ENCODE measurements around the gene CDC42EP1. TPM values are rescaled to one million over a fixed set of nuclear protein-coding genes. Genes with fewer than 3 reads are reported as not detected.
"Not testable (repeated sequence)": the region's sequence is repeated elsewhere in the genome, so short reads cannot be mapped to it uniquely, and the experiment has no call there.

The CDC42EP1 gene
- polyA plus RNA-seq, 1 donor: 50.3 TPM

DNA sequence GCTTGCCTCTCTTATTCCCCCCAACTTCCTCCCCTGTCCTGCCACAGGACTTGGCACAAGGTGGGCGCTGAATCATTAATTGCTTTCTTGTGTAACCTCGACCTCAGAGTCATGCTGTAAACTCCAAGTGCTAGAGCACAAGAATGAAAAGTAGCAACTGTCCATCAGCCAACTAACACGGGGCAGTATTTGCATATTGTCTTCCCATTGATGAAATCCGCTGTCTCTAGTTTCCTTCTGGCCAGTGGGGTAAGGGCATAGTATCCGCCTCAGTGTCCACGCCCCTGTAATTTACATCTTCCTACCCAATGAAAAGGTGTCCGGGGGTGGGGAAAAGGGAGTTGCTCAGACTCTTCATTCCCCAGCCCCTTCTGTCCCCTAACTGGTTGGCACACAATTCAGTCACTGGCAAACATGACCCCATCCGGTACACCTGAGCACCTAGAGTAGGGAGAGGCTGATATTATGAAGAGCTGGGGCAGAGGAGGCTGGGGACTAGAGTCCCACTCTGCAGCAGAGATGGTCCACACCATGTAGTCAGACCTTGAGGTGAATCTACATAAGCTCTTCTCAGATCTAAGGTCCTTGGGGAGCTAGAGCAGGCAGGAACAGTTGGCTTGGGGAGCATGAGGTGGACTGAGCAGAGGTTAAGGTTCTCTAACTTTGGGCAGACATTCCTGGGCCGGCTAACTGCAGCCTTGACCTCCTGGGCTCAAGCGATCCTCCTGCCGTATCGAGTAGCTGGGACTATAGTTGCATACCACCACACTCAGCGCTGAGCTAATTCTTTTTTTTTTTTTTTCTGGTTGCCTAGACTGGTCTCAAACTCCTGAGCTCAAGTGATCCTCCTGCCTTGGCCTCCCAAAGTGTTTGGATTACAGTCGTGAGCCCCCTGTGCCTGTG lies 41.5 kb downstream of the CDC42EP1 start:
- Histone ChIP-seq H3K36me3 (ENCODE audit: control insufficient read depth, insufficient read depth, low read length) (no peaks in the 10 kb centered on the region), H3K4me3 (ENCODE audit: low read length) (no peak overlapping the region)
- no CpG with 5 or more reads among the region's 14 CpGs for WGBS (ENCODE audit: insufficient coverage, low lambda C conversion rate)

GRCh38 chr22:37602546-37603277 lies 42.4 kb downstream of the CDC42EP1 start:
- H3K27me3 ChIP-seq (ENCODE audit: control insufficient read depth, insufficient read depth, low read length); DNase-seq; H3K27ac ChIP-seq (ENCODE audit: low read length); H3K36me3 ChIP-seq (ENCODE audit: control insufficient read depth, insufficient read depth, low read length); H3K9me3 ChIP-seq (ENCODE audit: control insufficient read depth, low read depth, low read length); H3K4me3 ChIP-seq (ENCODE audit: low read length): not testable (repeated sequence)
- H3K4me1 ChIP-seq (ENCODE audit: control insufficient read depth, insufficient read depth, low read length): peaks cover 11% of the 10 kb centered on the region
- WGBS (ENCODE audit: insufficient coverage, low lambda C conversion rate): no CpG with 5 or more reads among the region's 5 CpGs

More for the DNA sequence above, 41.5 kb downstream of the CDC42EP1 start:
- H3K4me1 ChIP-seq (ENCODE audit: control insufficient read depth, insufficient read depth, low read length): peaks cover 9% of the 10 kb centered on the region
- H3K27me3 ChIP-seq (ENCODE audit: control insufficient read depth, insufficient read depth, low read length): no peaks in the 10 kb centered on the region
- H3K9me3 ChIP-seq (ENCODE audit: control insufficient read depth, low read depth, low read length): no peaks in the 10 kb centered on the region
- peak overlapping the region; percentile 59 for H3K27ac ChIP-seq (ENCODE audit: low read length)
- DNase-seq: peak; percentile 87 to 93

DNA sequence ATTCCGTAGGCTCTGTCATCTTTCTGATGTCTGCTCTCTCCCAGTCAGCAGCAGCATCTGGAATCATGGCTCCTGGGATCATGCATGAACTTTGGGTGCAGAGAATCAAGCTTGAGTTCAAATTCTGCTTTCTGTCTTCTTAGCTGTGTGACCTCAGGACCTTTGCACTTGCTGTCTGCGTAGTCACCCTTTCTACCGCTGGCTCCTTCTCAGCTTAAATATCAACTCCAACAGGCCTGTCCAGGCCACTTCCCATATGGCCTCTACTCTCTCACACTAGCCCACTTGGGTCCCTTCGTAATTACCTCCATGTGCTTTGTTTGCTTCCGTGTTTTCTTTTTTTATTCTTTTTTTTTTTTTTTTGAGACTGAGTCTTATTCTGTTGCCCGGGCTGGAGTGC lies 43.8 kb downstream of the CDC42EP1 start:
- WGBS (ENCODE audit: insufficient coverage, low lambda C conversion rate): no CpG with 5 or more reads among the region's 6 CpGs
- Histone ChIP-seq H3K4me1 (ENCODE audit: control insufficient read depth, insufficient read depth, low read length) (peaks cover 9% of the 10 kb centered on the region), H3K4me3 (ENCODE audit: low read length) (no peak overlapping the region)

GRCh38 chr22:37604875-37605274 lies 44.6 kb downstream of the CDC42EP1 start:
- peaks cover 10% of the 10 kb centered on the region for H3K4me1 ChIP-seq (ENCODE audit: control insufficient read depth, insufficient read depth, low read length)
- no CpG with 5 or more reads among the region's 5 CpGs for WGBS (ENCODE audit: insufficient coverage, low lambda C conversion rate)

More for the DNA sequence above, 43.8 kb downstream of the CDC42EP1 start:
- Histone ChIP-seq H3K27me3 (ENCODE audit: control insufficient read depth, insufficient read depth, low read length) (no peaks in the 10 kb centered on the region), H3K9me3 (ENCODE audit: control insufficient read depth, low read depth, low read length) (no peaks in the 10 kb centered on the region), H3K27ac (ENCODE audit: low read length) (no peak overlapping the region), H3K36me3 (ENCODE audit: control insufficient read depth, insufficient read depth, low read length) (no peaks in the 10 kb centered on the region)
- DNase-seq: no peak

DNA sequence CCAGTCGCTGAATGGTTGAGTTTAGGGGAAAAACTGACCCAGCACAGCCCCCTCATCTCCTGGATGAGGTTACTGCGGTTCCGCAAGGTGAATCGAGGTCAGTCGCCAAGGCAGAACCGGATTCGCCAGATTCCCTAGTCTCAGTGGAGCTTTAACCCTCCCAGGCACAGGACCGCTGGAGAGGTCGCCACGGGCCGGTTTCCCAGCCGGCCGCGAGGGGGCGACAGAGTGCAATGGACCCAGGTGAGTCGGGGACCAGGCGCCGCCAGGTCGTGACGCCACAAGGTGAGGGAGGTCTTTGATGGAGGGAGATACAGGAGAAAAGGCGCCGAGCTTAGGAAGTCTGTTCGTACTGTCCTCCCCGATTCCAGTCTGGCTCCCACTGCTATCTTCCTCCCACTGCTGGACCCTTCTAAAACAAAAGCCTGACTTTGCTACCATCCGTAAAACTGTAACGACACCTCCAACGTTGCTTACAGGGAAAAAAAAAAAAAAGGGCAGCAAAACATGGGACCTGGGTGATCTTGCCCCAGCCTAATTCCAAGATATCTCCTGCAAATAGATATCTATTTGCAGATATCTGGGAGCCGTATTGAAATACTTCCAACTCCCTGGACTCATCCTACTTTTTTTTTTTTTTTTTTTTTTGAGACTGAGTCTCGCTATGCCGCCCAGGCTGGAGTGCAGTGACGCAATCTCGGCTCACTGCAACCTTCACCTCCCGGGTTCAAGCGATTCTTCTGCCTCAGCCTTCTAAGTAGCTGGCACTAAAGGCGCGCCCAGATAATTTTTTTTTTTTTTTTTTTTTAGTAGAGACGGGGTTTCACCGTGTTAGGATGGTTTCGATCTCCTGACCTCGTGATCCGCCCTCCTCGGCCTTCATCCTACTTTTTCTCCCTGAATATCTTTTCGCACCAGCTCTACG lies 47.0 kb downstream of the CDC42EP1 start:
- peaks cover 8% of the 10 kb centered on the region for H3K4me1 ChIP-seq (ENCODE audit: control insufficient read depth, insufficient read depth, low read length)
- H3K4me3 ChIP-seq (ENCODE audit: low read length): peak overlapping the region; percentile 68
- H3K36me3 ChIP-seq (ENCODE audit: control insufficient read depth, insufficient read depth, low read length): peaks cover 3% of the 10 kb centered on the region

More at GRCh38 chr22:37604875-37605274, 44.6 kb downstream of the CDC42EP1 start:
- H3K4me3 ChIP-seq (ENCODE audit: low read length): no peak overlapping the region
- H3K27me3 ChIP-seq (ENCODE audit: control insufficient read depth, insufficient read depth, low read length): no peaks in the 10 kb centered on the region
- DNase-seq: peak in 1 of 2 donors; percentile 9
- H3K36me3 ChIP-seq (ENCODE audit: control insufficient read depth, insufficient read depth, low read length): no peaks in the 10 kb centered on the region
- H3K9me3 ChIP-seq (ENCODE audit: control insufficient read depth, low read depth, low read length): no peaks in the 10 kb centered on the region
- no peak overlapping the region for H3K27ac ChIP-seq (ENCODE audit: low read length)

DNA sequence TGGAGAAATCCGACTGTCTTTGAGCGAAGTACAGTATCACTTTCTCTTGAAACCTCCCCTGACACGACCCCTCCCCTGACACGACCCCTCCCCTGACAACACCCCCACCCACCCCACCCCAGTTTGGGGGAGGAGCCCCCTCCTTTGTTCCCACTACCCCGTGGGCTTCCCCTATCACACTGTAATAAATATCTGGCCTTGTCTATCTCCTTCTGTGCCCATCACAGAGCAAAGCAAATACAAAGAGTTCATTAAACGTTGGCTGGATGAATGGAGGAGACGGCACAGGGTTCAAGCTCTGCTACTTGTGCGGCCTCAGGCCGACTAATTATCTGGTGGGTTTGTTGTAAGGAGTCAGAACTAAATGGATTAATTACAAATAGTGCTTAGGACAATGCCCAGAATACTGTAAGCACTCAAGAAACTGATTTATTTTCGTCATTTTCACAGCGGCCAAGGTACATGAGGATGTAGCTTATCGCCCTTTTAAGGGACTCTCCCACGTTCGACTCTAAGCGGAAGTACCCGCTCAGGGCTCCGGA lies 47.7 kb downstream of the CDC42EP1 start:
- H3K4me3 ChIP-seq (ENCODE audit: low read length): peak overlapping the region; percentile 68
- no peaks in the 10 kb centered on the region for H3K9me3 ChIP-seq (ENCODE audit: control insufficient read depth, low read depth, low read length)
- DNase-seq: no peak
- H3K27ac ChIP-seq (ENCODE audit: low read length): peak overlapping the region; percentile 96
- H3K4me1 ChIP-seq (ENCODE audit: control insufficient read depth, insufficient read depth, low read length): peaks cover 8% of the 10 kb centered on the region
- no peaks in the 10 kb centered on the region for H3K27me3 ChIP-seq (ENCODE audit: control insufficient read depth, insufficient read depth, low read length)
- H3K36me3 ChIP-seq (ENCODE audit: control insufficient read depth, insufficient read depth, low read length): peaks cover 6% of the 10 kb centered on the region
- no CpG with 5 or more reads among the region's 17 CpGs for WGBS (ENCODE audit: insufficient coverage, low lambda C conversion rate)

More for the DNA sequence above, 47.0 kb downstream of the CDC42EP1 start:
- Histone ChIP-seq H3K27me3 (ENCODE audit: control insufficient read depth, insufficient read depth, low read length) (no peaks in the 10 kb centered on the region), H3K27ac (ENCODE audit: low read length) (peak overlapping the region; percentile 96), H3K9me3 (ENCODE audit: control insufficient read depth, low read depth, low read length) (no peaks in the 10 kb centered on the region)
- peak; percentile 93 for DNase-seq
- WGBS (ENCODE audit: insufficient coverage, low lambda C conversion rate): 0% methylated on average over 2 of the region's 44 CpGs

GRCh38 chr22:37608477-37609239 lies 48.4 kb downstream of the CDC42EP1 start, which contains the start of gene GGA1:
Gene GGA1, plus strand, starts transcription at chr22:37608834. Its CDS starts 27 bp downstream, at chr22:37608861.
- Histone ChIP-seq H3K4me1 (ENCODE audit: control insufficient read depth, insufficient read depth, low read length) (peaks cover 8% of the 10 kb centered on the region), H3K27ac (ENCODE audit: low read length) (peak within 1 kb of the TSS; percentile 96), H3K27me3 (ENCODE audit: control insufficient read depth, insufficient read depth, low read length) (no peaks in the 10 kb centered on the region), H3K9me3 (ENCODE audit: control insufficient read depth, low read depth, low read length) (no peaks in the 10 kb centered on the region), H3K4me3 (ENCODE audit: low read length) (peak within 1 kb of the TSS; percentile 68), H3K36me3 (ENCODE audit: control insufficient read depth, insufficient read depth, low read length) (peaks cover 6% of the 10 kb centered on the region)
- DNase-seq: peak; percentile 97 to 99
- no CpG with 5 or more reads among the region's 82 CpGs for WGBS (ENCODE audit: insufficient coverage, low lambda C conversion rate)

GRCh38 chr22:37609240-37610152 lies 49.2 kb downstream of the CDC42EP1 start:
- peak in 1 of 2 donors; percentile 38 for DNase-seq
- peaks cover 8% of the 10 kb centered on the region for H3K4me1 ChIP-seq (ENCODE audit: control insufficient read depth, insufficient read depth, low read length)
- H3K36me3 ChIP-seq (ENCODE audit: control insufficient read depth, insufficient read depth, low read length): peaks cover 12% of the 10 kb centered on the region
- WGBS (ENCODE audit: insufficient coverage, low lambda C conversion rate): no CpG with 5 or more reads among the region's 26 CpGs
- H3K9me3 ChIP-seq (ENCODE audit: control insufficient read depth, low read depth, low read length): no peaks in the 10 kb centered on the region
- H3K4me3 ChIP-seq (ENCODE audit: low read length): peak overlapping the region; percentile 68
- no peaks in the 10 kb centered on the region for H3K27me3 ChIP-seq (ENCODE audit: control insufficient read depth, insufficient read depth, low read length)
- H3K27ac ChIP-seq (ENCODE audit: low read length): peak overlapping the region; percentile 96

Measured in large intestine (tissue), 3 donors.